HG03108 (cell line): Measurements from ENCODE around the gene LENG9.
A peak's percentile ranks its signal among the peaks of the same experiment; 100 is the strongest.
"Not testable (repeated sequence)": the region's sequence is repeated elsewhere in the genome, so short reads cannot be mapped to it uniquely, and the experiment has no call there.

ENCODE experiments used
- ATAC-seq: cut with Tn5 transposase; IDR thresholded peaks from one replicate; pipeline ENCODE4 v1.9.1; 2021; ENCODE audit warnings: moderate library complexity; ENCODE audit not compliant: unreplicated experiment

Gene LENG9

GRCh38 chr19:54480051-54480450 is 16.5 kb upstream of the LENG9 start:
- ATAC-seq, result no peak

- no peak for ATAC-seq
Measured at GRCh38 chr19:54478677-54479266, 15.2 kb upstream of the LENG9 start.

GRCh38 chr19:54477650-54478049 is 14.1 kb upstream of the LENG9 start:
- ATAC-seq, result no peak

GRCh38 chr19:54475706-54476105 is 12.1 kb upstream of the LENG9 start:
- ATAC-seq, result no peak

- ATAC-seq, result no peak
Measured at GRCh38 chr19:54473892-54474372, 10.4 kb upstream of the LENG9 start.

GRCh38 chr19:54473071-54473891 is 9.7 kb upstream of the LENG9 start, which contains the start of gene CDC42EP5:
Gene CDC42EP5 (minus strand): TSS chr19:54473296. CDS start chr19:54465547, 7,749 bp downstream.
- no peak for ATAC-seq

GRCh38 chr19:54470991-54471782 is 7.6 kb upstream of the LENG9 start:
- ATAC-seq, result no peak

- no peak for ATAC-seq
Measured at GRCh38 chr19:54470276-54470887, 6.8 kb upstream of the LENG9 start.

- ATAC-seq, result no peak
Measured at GRCh38 chr19:54469496-54469934, 5.9 kb upstream of the LENG9 start.

GRCh38 chr19:54466110-54466480 is 2.5 kb upstream of the LENG9 start:
- not testable (repeated sequence) for ATAC-seq

GRCh38 chr19:54465426-54466109 is 2.0 kb upstream of the LENG9 start:
- no peak for ATAC-seq

- peak; percentile 34 for ATAC-seq
Measured at GRCh38 chr19:54464630-54465425, 1.2 kb upstream of the LENG9 start.

- ATAC-seq, result peak; percentile 32
Measured at GRCh38 chr19:54464044-54464629, 559 bp upstream of the LENG9 start.

- ATAC-seq, result peak; percentile 9
Measured at GRCh38 chr19:54462655-54463530, 685 bp downstream of the LENG9 start.

GRCh38 chr19:54462047-54462654 is 1.4 kb downstream of the LENG9 start:
- ATAC-seq, result no peak

- no peak for ATAC-seq
Measured at GRCh38 chr19:54461613-54462012, 2.0 kb downstream of the LENG9 start.

- ATAC-seq, result no peak
Measured at GRCh38 chr19:54461210-54461609, 2.4 kb downstream of the LENG9 start.
